H7 (cell line): ENCODE measurements around the gene TTLL6. TPM values are rescaled to one million over a fixed set of nuclear protein-coding genes. Genes with fewer than 3 reads are reported as not detected.

Experiments used
- DNase-seq: peaks from one replicate; pipeline ENCODE4 v3.0.0; 2012
- H3K27me3 ChIP-seq: 2 replicates; pipeline ENCODE4 v1.6.0; 2011; ENCODE audit warnings: mild to moderate bottlenecking, low read length; ENCODE audit not compliant: control insufficient read depth, insufficient read depth
- H3K36me3 ChIP-seq: replicated peaks from 2 replicates; pipeline ENCODE4 v1.5.1; 2011; ENCODE audit warnings: low read length; ENCODE audit not compliant: control insufficient read depth, insufficient read depth
- H3K4me3 ChIP-seq: 2 replicates; pipeline ENCODE4 v1.5.1; 2011; ENCODE audit warnings: low read depth, mild to moderate bottlenecking, control low read depth, low read length, moderate library complexity; ENCODE audit not compliant: insufficient read depth
- total RNA-seq: library from RNA; depleted of rRNA; stranded (reverse); fragments of >200 nt; shearing (Covaris generic); gene quantifications from 2 replicates; pipeline ENCODE4 v1.2.3, GENCODE V29; 2014

Gene TTLL6
- total RNA-seq, 1 experiment from 2014 or later = 2.1 TPM

DNA sequence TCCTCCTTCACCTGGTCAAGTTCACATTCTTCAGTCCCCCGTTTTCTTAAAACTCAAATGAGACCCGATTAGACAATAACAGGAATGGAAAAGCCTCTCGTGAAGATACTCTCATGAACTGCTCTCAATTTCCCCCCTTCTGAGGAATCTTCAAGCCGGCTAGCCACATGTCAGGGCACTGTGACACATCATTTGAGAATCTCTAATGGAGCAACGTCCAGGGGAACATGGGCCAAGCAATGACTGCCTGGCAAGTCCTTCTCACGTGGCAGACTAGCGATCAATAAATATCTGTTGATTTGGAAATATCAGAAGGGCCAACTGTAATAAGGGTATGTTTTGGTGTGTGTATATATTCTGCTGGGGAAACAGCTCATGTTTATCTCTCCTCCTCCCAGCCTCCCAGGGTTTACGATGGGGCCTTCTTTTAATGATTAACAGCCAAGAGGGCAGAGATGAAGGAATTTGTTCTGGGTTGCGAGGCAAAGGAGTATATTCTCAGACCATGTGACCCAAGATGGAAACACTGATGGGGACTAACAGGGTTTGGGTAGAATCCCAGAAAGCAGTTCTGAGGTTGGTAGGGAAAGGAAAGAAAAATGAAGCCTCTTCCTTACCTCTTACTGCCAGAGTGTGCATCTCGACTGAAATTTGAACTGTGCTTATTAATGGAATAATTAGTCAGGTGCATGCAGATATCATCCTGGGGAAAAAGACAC lies 21.4 kb downstream of the TTLL6 start:
- no peak for DNase-seq
- no peaks in the 10 kb centered on the region for H3K27me3 ChIP-seq
- no peaks in the 10 kb centered on the region for H3K36me3 ChIP-seq
- H3K4me3 ChIP-seq = no peak overlapping the region

- no peak for DNase-seq
- no peaks in the 10 kb centered on the region for H3K36me3 ChIP-seq
- peaks cover 3% of the 10 kb centered on the region for H3K27me3 ChIP-seq
- no peak overlapping the region for H3K4me3 ChIP-seq
Measured at GRCh38 chr17:48792033-48792798, 24.8 kb downstream of the TTLL6 start.

DNA sequence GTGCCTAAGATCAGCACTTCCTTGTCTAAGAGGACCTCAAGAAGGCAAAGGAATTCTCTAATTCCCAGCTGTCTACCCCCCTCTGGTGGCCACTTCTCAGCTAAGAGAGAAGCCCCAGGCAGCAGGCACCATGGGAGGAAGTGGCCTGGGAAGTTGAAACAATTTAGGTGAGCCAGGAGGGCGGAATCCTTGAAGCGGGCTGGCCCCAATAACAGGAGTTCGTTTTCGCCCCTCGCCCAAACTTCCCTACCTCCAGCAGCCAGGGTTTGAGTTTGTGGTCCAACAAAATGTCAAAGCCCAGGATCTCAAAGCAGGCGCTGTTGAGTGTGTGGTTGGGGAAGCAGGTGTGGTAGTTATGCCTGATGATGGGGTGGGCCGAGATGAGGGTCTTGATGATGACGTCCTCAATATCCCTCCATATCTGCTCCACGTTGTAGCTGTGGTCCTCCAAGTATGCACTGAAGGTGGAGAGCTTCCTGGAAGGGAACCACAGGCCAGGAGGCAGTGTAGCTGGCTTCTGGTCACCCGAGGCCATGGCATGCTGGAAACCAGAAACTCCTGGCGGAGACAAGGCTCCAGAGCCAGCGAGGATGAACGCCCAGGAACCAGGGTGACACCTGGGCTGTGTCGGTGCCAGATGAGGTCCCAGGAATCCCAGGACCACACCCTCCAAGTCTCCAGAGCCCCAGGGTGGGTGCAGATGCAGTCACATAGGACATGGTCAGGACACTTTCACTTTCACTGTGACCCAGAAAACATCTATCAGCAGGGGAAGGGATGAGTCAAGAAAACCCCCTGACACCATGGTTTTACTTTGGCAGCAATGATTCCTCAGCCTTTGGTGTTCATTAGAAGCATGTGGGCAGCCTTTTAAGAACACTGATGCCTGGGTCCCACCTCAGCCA lies 25.6 kb downstream of the TTLL6 start:
- peaks cover 3% of the 10 kb centered on the region for H3K27me3 ChIP-seq
- no peak overlapping the region for H3K4me3 ChIP-seq
- no peaks in the 10 kb centered on the region for H3K36me3 ChIP-seq
- DNase-seq = peak; percentile 85

DNA sequence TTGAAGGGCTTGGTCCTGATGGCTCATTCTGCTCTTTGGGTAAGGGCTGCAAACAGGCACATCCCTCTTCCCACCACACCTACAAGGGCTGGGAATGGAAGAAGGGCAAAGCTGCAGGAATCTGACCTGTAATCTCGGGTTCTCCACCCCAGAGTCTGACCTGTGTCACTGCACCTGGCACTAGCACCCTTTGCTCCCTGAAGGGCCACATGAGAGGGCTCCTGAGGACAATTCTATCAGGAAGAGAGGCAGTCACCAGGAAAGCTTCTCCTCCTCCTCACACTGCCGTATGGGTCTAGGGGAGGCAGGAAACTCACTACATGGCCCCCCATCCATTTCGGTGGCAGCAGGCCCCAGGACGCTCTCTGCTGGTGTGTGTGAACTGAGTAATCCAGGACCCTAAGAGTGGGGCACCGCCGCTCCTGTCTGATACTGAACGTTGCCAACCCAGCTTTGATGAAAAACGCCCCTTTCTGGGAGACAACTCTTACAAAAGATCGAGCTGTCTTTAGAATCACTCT lies 26.4 kb downstream of the TTLL6 start:
- H3K27me3 ChIP-seq = peaks cover 3% of the 10 kb centered on the region

DNA sequence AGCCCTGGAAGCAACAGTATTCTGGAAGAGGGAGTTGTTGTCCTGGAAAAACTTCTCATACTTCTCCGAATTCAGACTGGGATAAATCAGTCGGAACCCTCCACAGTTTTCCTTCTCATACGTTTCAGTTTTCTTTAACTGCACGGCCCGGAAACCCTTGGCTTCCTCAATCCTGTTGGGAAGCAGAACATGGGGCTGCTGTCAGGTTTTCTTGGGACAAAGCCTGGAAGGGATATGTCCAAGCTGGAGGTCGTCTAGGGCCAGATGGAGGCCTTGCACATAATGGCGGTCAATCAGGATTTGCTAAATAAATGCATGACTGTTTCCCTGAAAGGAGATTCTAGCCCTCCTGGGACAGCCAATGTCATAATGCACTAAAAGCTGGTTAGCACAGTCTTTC lies 29.2 kb downstream of the TTLL6 start:
- Histone ChIP-seq H3K27me3 (peaks cover 5% of the 10 kb centered on the region), H3K36me3 (no peaks in the 10 kb centered on the region; the same call in 1 of the 2 replicates)
- no peak for DNase-seq

More for the DNA sequence above, 26.4 kb downstream of the TTLL6 start:
- no peaks in the 10 kb centered on the region; the same call in 1 of the 2 replicates for H3K36me3 ChIP-seq
- no peak overlapping the region for H3K4me3 ChIP-seq
- DNase-seq = no peak

GRCh38 chr17:48779421-48779820 lies 37.6 kb downstream of the TTLL6 start:
- Histone ChIP-seq H3K36me3 (no peaks in the 10 kb centered on the region), H3K27me3 (no peaks in the 10 kb centered on the region), H3K4me3 (no peak overlapping the region)
- DNase-seq = no peak

More for the DNA sequence above, 29.2 kb downstream of the TTLL6 start:
- H3K4me3 ChIP-seq = no peak overlapping the region

GRCh38 chr17:48776602-48777001 lies 40.4 kb downstream of the TTLL6 start:
- H3K36me3 ChIP-seq = no peaks in the 10 kb centered on the region
- no peak for DNase-seq
- no peak overlapping the region for H3K4me3 ChIP-seq
- no peaks in the 10 kb centered on the region for H3K27me3 ChIP-seq

DNA sequence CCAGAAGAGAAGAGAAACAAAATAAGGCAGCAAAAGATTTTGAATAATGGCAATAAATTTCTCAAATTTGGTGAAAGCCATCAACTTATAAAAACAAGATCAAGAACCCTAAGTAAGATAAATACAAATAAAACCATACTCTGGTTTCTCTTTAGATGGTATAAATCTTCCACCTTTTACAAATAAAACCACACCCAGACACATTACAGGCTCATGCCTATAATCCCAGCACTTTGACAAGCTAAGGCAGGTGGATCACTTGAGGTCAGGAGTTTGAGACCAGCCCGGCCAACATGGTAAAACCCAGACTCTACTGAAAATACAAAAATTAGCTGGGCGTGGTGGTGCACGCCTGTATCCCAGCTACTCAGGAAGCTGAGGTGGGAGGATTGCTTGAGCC lies 43.8 kb downstream of the TTLL6 start:
- Histone ChIP-seq H3K36me3 (no peaks in the 10 kb centered on the region), H3K27me3 (no peaks in the 10 kb centered on the region), H3K4me3 (no peak overlapping the region)
- no peak for DNase-seq

GRCh38 chr17:48770954-48771353 lies 46.1 kb downstream of the TTLL6 start:
- Histone ChIP-seq H3K36me3 (no peaks in the 10 kb centered on the region), H3K27me3 (no peaks in the 10 kb centered on the region), H3K4me3 (no peak overlapping the region)
- DNase-seq = no peak

- Histone ChIP-seq H3K27me3 (no peaks in the 10 kb centered on the region; the same call in 1 of the 2 replicates), H3K36me3 (no peaks in the 10 kb centered on the region), H3K4me3 (no peak overlapping the region)
- no peak for DNase-seq
Measured at GRCh38 chr17:48769009-48769675, 47.9 kb downstream of the TTLL6 start.

DNA sequence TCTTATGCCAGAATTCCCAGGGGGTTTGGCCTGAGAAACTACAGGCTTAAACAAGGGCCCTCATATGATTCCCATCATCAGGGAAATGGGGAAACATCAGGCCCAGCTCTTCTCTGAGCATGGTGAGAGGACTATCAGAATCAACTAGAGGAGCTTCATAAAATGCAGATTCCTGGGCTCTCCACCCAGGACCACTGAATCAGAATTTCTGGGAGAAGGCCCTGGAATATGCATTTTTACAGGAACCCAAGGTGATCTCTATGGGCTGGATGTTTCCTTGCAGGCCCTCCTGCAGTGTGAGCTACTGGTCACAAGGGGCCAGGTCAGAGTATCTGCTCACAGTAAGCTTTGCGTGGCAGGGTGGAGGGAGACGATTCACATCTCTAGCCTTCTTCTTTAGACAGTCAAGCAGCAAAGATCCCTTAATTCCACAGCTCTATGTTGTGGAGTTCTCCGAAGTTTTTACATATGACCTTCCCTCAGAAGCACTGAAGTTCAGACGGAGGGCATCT lies 49.7 kb downstream of the TTLL6 start:
- Histone ChIP-seq H3K36me3 (no peaks in the 10 kb centered on the region), H3K4me3 (no peak overlapping the region), H3K27me3 (peaks cover 2% of the 10 kb centered on the region)
- no peak for DNase-seq

GRCh38 chr17:48761114-48761513 lies 55.9 kb downstream of the TTLL6 start:
- H3K36me3 ChIP-seq = no peaks in the 10 kb centered on the region
- DNase-seq = no peak
- H3K27me3 ChIP-seq = peaks cover 30% of the 10 kb centered on the region
- no peak overlapping the region for H3K4me3 ChIP-seq

DNA sequence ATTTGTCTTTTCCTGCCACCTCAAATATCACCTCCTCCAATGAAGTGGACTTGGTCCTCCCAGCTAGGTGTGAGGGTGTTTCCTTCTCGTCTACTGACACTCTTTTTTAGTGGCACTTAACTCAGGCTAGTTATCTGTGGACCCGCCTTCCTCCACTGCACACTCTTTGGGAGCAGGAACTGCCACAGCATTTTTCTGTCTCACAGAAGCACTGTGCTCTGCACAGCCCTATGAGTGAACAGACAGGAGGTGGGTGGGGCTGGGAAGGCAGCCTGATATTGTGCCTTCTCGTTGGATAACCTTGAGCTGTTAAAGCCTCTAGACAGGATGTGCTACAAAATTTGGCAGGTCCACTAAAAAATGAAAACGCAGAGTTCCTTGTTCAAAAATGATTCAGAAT lies 56.6 kb downstream of the TTLL6 start:
- no peak for DNase-seq
- Histone ChIP-seq H3K4me3 (no peak overlapping the region), H3K36me3 (no peaks in the 10 kb centered on the region), H3K27me3 (peaks cover 37% of the 10 kb centered on the region)

GRCh38 chr17:48759288-48759687 lies 57.7 kb downstream of the TTLL6 start:
- Histone ChIP-seq H3K36me3 (no peaks in the 10 kb centered on the region), H3K4me3 (no peak overlapping the region), H3K27me3 (peaks cover 48% of the 10 kb centered on the region)
- no peak for DNase-seq
